Neural cell (in vitro differentiated cells): ENCODE data around the gene ITGAE.

Experiments used
- EZH2 ChIP-seq: fragments of 200-600, 300-800 bp; shearing (Covaris generic), sonication (generic); IDR thresholded peaks from 2 replicates; pipeline ENCODE4 v1.6.1; 2014; ENCODE audit warnings: antibody characterized with exemption, low read length, borderline replicate concordance, mild to moderate bottlenecking; ENCODE audit not compliant: insufficient read depth, poor library complexity, severe bottlenecking
- TAF1 ChIP-seq: IDR thresholded peaks from 2 replicates; pipeline ENCODE4 v1.6.1; 2012; ENCODE audit warnings: low read depth
- TF ChIP-seq, protein P1 (sequence below): fragments of 450-650 bp; IDR thresholded peaks from 2 replicates; pipeline ENCODE4 v1.5.1; 2014; ENCODE audit warnings: antibody characterized with exemption, mild to moderate bottlenecking, moderate library complexity; ENCODE audit not compliant: poor library complexity, severe bottlenecking

DNA sequence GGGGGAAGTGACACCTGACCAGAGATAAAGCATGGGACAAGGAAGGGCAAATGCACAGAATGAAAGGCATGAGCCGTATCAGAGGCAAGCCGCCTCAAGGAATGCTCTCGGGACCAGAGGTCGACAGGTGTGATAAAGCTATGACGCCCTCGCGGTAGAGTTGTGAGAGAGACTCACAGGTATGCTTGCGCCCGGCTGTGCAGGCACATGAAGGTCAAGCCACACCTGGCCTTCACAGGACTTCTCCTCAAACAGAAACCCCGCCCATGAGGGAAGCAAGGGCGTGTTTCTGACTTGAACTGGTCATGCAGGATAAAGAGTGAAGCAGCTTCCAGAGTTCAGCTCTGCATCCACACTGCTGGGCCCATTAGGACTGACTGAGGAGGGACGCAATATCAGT lies 37.2 kb upstream of the ITGAE start:
- TF ChIP-seq, protein P1, sequence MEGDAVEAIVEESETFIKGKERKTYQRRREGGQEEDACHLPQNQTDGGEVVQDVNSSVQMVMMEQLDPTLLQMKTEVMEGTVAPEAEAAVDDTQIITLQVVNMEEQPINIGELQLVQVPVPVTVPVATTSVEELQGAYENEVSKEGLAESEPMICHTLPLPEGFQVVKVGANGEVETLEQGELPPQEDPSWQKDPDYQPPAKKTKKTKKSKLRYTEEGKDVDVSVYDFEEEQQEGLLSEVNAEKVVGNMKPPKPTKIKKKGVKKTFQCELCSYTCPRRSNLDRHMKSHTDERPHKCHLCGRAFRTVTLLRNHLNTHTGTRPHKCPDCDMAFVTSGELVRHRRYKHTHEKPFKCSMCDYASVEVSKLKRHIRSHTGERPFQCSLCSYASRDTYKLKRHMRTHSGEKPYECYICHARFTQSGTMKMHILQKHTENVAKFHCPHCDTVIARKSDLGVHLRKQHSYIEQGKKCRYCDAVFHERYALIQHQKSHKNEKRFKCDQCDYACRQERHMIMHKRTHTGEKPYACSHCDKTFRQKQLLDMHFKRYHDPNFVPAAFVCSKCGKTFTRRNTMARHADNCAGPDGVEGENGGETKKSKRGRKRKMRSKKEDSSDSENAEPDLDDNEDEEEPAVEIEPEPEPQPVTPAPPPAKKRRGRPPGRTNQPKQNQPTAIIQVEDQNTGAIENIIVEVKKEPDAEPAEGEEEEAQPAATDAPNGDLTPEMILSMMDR = no peak
- no peak for TF ChIP-seq TAF1
- TF ChIP-seq EZH2 = no peak
